ACC112 (cell line): Measurements from ENCODE around the gene FUBP3.

Experiments used
- H2AFZ ChIP-seq: fragments of 200-600 bp; sonication (generic); one replicate; pipeline ENCODE4 v1.6.0; 2017; ENCODE audit warnings: antibody characterized with exemption, low read length; ENCODE audit not compliant: unreplicated experiment
- H3K27ac ChIP-seq: fragments of 200-600 bp; sonication (generic); 2 replicates; pipeline ENCODE4 v1.5.1; 2014; ENCODE audit warnings: low read depth, mild to moderate bottlenecking, antibody characterized with exemption, low read length, moderate library complexity
- H3K27me3 ChIP-seq: fragments of 200-600 bp; sonication (generic); 2 replicates; pipeline ENCODE4 v1.6.1; 2014; ENCODE audit warnings: mild to moderate bottlenecking, antibody characterized with exemption, low read length, moderate library complexity, mixed read lengths; ENCODE audit not compliant: insufficient read depth
- H3K36me3 ChIP-seq: fragments of 200-600 bp; sonication (generic); 2 replicates; pipeline ENCODE4 v1.6.1; 2016; ENCODE audit warnings: mild to moderate bottlenecking, antibody characterized with exemption, low read length, moderate library complexity, mixed read lengths; ENCODE audit not compliant: insufficient read depth
- H3K4me1 ChIP-seq: fragments of 200-600 bp; sonication (generic); one replicate; pipeline ENCODE4 v1.6.1; 2016; ENCODE audit warnings: low read length, mixed read lengths; ENCODE audit not compliant: insufficient read depth, unreplicated experiment, control insufficient read depth
- H3K4me3 ChIP-seq: fragments of 200-600 bp; sonication (generic); 2 replicates; pipeline ENCODE4 v1.5.1; 2014; ENCODE audit warnings: mild to moderate bottlenecking, low read depth, low read length
- H3K79me2 ChIP-seq: fragments of 200-600 bp; sonication (generic); one replicate; pipeline ENCODE4 v1.6.0; 2016; ENCODE audit warnings: low read length; ENCODE audit not compliant: control insufficient read depth, unreplicated experiment, insufficient read depth

Gene FUBP3

DNA sequence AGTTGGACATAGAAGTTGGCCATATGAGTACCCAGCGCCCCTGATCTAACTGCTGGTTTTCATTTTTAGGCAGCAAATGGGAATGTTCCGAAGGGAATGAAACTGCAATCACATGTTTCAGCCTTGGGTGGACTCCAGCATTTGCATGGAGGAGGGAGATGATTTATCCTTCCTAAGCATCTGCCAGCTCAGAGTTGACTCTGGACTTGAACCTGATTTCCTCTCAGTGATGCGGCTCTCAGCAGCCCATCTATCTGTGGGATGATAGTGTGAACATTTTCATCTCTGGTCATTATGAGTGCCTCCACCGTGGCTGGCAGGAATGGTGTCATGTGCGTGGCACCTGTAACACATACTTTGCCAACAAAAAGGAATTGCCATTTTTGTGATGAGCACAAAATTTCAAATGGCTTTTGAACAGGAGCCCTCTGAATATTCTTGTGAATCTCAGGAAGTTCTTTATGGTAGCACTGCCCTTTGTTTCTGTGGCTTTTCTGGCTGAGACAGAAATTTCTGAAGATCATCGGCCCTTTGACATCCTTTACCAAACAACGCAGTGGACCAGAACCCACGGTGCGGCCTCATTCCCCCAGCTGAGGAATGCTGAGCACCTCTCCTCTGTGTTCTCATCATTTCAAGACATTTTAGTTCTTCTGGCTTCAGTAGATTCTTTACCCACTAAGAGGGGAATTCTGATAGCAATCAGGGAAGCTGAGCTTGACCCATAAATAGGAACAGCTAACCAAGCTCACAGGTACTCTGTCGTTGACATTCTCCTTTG lies 28.5 kb downstream of the FUBP3 start:
- Histone ChIP-seq H3K79me2 (peaks cover 3% of the 10 kb centered on the region), H3K4me1 (peaks cover 11% of the 10 kb centered on the region), H3K36me3 (peaks cover 3% of the 10 kb centered on the region), H3K27me3 (no peaks in the 10 kb centered on the region), H3K4me3 (no peak overlapping the region), H3K27ac (no peak overlapping the region), H2AFZ (no peak overlapping the region)

DNA sequence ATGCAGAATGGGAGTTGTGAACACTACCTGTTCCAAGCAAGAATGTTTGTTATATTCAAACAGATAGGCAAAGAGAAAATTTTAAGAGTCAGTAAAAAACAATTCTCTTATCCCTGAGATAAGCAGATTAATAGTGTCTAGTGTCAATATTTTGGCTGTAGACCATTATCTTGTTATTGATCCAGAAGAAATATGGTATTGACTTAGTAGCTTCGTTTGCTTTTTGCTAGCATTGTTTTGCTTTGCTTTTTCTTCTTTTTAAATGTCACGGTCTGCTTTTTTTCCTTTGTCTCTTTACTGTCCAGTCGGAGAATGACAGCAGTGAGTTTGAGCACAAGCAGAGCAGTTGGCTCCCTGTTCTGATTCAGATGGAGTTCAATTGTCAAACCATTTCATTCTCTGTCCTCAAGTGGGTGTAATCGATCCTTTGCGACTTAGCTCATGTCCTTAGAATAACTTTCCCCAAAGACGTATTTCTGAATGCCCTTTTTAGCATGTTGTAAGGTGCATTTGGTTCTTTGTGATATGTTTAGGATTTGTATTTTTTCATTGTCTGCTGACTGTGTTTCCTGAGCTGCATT lies 29.3 kb downstream of the FUBP3 start:
- Histone ChIP-seq H2AFZ (no peak overlapping the region), H3K27ac (no peak overlapping the region), H3K27me3 (no peaks in the 10 kb centered on the region), H3K79me2 (peaks cover 3% of the 10 kb centered on the region), H3K36me3 (peaks cover 10% of the 10 kb centered on the region), H3K4me3 (no peak overlapping the region), H3K4me1 (peaks cover 11% of the 10 kb centered on the region)

DNA sequence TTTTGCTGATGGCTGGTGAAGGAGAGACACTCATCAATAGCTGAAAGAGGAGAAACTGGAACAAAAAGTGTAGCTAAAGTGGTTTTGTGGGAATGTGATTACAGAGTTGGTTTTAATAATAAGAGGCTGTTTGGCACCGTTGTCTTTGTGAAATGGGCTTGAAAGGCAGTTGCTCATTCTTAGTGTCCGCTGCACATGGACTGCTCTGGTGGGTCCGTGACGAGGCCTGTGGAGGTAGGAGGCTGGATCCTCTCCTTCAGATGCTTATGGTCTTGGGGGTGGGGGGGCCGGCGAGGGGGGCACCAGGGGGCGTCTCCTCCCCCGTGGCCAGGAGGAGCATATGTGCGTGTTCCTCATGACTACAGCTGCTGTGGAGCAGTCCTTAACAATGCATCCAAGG lies 29.8 kb downstream of the FUBP3 start:
- Histone ChIP-seq H3K36me3 (peaks cover 10% of the 10 kb centered on the region), H3K4me3 (no peak overlapping the region), H3K79me2 (peaks cover 3% of the 10 kb centered on the region), H3K4me1 (peaks cover 11% of the 10 kb centered on the region), H3K27ac (no peak overlapping the region), H2AFZ (no peak overlapping the region), H3K27me3 (no peaks in the 10 kb centered on the region)

DNA sequence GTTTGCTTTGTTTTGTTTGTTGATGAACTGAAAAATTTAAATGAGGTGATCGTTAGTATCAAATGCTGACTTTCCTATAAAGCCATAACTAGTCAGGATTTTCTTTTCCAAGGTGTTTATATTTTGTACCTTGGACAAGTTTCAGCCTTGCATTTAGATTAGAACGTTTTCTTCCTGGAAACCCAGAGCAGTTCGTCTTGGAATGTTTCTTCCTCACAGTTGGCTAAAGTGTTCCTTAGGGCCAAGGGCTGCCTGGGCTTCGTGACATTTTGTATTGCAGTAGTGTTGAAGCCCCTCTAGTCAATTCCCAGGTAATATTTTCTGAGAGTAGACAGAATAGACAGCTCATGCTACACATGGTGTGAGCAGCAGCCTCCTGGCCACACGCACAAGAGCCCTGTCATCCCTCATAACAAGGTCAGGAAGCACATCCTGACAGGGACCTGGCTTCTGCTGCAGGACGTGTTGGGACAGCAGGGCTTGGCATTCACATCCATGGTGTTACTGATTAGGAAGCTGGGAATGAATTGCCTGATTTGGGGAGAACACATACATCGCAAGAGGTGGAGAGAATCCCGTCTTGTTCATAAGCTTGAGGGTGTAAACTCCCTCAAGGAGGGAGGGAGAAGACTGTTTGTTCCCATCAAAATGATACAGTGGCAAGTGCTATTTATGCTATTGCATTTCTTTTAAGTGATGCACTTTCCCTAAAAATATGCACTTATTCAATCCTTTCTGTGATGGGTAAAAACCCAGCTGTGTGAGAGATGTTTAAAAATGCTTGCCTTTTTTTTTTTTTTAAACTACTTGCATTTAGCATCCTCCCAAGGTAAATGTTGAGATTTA lies 31.7 kb downstream of the FUBP3 start:
- no peak overlapping the region for H3K4me3 ChIP-seq
- H3K4me1 ChIP-seq: peaks cover 11% of the 10 kb centered on the region
- H3K79me2 ChIP-seq: peaks cover 3% of the 10 kb centered on the region
- no peak overlapping the region for H3K27ac ChIP-seq
- H3K27me3 ChIP-seq: no peaks in the 10 kb centered on the region
- peaks cover 16% of the 10 kb centered on the region for H3K36me3 ChIP-seq
- H2AFZ ChIP-seq: no peak overlapping the region

DNA sequence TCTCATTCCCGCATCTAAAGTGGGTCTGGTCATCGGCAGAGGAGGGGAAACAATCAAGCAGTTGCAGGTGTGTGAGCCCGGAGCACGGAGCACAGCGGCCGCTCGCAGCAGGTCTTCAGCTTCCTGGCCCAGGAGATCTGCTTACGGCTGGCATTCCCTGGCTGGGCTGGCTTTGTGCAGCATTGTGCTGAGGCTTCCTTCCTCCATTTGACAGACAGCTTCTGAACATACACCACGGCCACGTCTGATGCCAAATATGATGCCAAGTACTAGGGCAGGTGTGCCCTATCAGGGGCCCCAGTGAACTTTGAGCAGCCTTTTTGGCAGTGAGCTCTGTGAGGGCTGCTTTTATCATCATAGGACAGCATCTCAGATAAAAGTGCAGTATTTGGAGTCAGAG lies 37.1 kb downstream of the FUBP3 start:
- no peaks in the 10 kb centered on the region for H3K79me2 ChIP-seq
- no peak overlapping the region for H2AFZ ChIP-seq
- no peak overlapping the region for H3K4me3 ChIP-seq
- peaks cover 33% of the 10 kb centered on the region for H3K36me3 ChIP-seq
- H3K27ac ChIP-seq: no peak overlapping the region
- no peaks in the 10 kb centered on the region for H3K4me1 ChIP-seq
- no peaks in the 10 kb centered on the region for H3K27me3 ChIP-seq

DNA sequence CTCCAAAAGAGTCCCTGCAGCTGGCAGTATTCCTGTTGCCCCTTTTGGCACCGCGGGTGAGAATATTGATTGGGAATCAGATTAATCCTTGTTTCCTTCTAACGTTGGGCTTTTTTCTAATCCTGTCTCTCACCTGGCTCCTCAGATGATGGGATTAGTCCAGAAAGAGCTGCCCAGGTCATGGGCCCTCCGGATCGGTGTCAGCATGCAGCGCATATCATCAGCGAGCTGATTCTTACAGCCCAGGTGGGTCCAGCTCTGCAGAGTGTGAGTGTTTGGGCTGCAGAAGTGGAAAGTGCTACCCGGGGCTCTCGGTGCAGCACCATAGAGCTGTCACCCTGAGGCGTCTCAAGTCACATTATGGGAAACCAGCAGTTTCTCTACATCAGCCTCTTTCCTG lies 44.1 kb downstream of the FUBP3 start:
- H3K36me3 ChIP-seq: peaks cover 16% of the 10 kb centered on the region

DNA sequence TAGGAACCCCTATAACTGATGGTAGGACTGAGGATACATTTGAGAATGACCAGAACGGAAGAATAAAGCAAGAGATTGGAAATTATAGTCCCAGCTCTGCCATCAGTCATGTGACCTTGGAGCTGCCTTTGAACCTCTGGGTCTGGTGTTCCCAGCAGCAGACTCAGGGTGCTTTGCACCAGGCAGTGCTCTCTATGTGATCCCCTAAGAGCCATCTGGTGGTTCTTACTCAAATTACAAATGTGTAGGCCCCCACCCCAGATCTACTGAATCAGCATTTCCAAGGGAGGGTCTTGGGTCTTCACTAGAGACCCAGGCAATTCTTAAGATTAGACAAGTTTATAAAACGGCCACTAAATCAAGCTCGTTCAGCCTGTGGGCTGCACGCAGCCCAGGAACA lies 44.8 kb downstream of the FUBP3 start:
- Histone ChIP-seq H3K36me3 (peaks cover 16% of the 10 kb centered on the region), H3K27ac (no peak overlapping the region), H3K27me3 (no peaks in the 10 kb centered on the region), H2AFZ (no peak overlapping the region), H3K79me2 (no peaks in the 10 kb centered on the region), H3K4me1 (no peaks in the 10 kb centered on the region), H3K4me3 (no peak overlapping the region)

More for the DNA sequence above, 44.1 kb downstream of the FUBP3 start:
- Histone ChIP-seq H3K4me3 (no peak overlapping the region), H3K4me1 (no peaks in the 10 kb centered on the region), H3K79me2 (no peaks in the 10 kb centered on the region), H3K27me3 (no peaks in the 10 kb centered on the region), H2AFZ (no peak overlapping the region), H3K27ac (no peak overlapping the region)

DNA sequence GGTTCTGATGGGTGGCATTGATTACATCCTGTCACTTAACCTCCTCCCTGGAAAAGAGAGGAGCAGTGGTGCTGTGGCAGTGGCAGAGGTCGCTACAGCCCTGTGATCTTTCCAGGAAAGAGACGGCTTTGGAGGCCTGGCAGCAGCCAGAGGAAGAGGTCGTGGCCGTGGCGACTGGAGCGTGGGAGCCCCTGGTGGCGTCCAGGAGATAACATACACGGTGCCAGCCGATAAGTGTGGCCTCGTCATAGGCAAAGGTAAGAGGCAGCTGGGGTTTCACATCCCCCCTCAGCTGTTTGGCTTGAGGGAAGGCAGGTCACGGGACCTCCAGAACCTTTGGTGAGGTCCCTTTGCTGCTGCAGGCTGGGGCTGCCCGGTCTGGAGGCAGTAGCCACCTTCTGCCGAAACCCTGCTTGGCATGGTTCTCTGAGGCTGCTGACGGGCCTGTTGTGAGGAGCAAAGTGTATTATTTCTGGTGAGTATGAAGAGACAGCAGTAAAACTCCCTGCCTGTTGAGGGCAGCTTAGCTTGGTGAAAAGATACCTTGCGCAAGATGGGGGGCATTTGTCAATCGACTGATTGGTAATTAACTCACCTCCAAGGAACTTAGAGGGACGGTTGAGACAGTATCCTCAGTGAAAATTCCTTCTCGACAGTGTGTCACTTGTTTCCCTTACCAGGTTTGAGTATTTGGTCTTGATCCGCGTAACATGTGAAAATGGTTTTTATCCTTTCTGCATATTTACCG lies 47.0 kb downstream of the FUBP3 start:
- Histone ChIP-seq H3K27me3 (no peaks in the 10 kb centered on the region), H3K4me1 (no peaks in the 10 kb centered on the region), H3K79me2 (no peaks in the 10 kb centered on the region), H3K36me3 (peaks cover 16% of the 10 kb centered on the region), H2AFZ (no peak overlapping the region), H3K4me3 (no peak overlapping the region), H3K27ac (no peak overlapping the region)

DNA sequence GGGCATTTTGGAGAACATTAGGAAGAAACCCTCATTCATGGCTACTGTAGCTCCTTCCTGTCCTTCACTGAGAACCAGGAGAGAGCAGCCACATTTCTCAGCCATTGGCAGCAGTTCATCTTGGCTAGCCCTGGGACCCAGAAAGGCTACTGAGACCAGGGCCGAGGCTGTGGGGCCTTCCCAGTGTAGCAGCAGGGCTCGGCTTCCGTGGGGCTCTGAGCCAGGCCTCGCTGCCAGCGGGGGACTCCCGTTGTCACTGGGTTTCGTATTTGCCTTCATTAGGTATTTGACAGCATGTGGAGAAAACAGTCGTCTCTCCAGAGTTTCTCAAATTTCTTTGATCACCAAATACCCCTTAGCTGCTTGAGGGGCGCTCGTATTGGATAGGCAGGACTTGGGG lies 47.7 kb downstream of the FUBP3 start:
- Histone ChIP-seq H3K36me3 (peaks cover 16% of the 10 kb centered on the region), H3K4me1 (no peaks in the 10 kb centered on the region), H2AFZ (no peak overlapping the region), H3K27me3 (no peaks in the 10 kb centered on the region), H3K4me3 (no peak overlapping the region), H3K79me2 (no peaks in the 10 kb centered on the region), H3K27ac (no peak overlapping the region)
